ENCODE measurements around the gene GNAZ.

GRCh38 chr22:23090457-23090835, 20.1 kb downstream of the GNAZ start:
- no peak for TF ChIP-seq CTCF (conservative IDR thresholded peaks at IDR 0.05)
- no peak for TF ChIP-seq EZH2 (IDR thresholded peaks at IDR 0.05; ENCODE audit: low read depth)
